Osteoblast (primary cell): ENCODE measurements around the gene UCK1. TPM values are rescaled to one million over a fixed set of nuclear protein-coding genes. Genes with fewer than 3 reads are reported as not detected.
A peak's percentile ranks its signal among the peaks of the same experiment; 100 is the strongest.

Experiments used
- DNase-seq: peaks from one replicate; pipeline ENCODE4 v3.0.0; 2011; ENCODE audit warnings: low spot score, mixed read lengths; ENCODE audit not compliant: insufficient read length; ENCODE audit errors: missing footprints
- H2AFZ ChIP-seq: 2 replicates; pipeline ENCODE4 v1.6.0; 2011; ENCODE audit warnings: mild to moderate bottlenecking, low read length
- H3K27ac ChIP-seq: 2 replicates; pipeline ENCODE4 v1.5.1; 2011; ENCODE audit warnings: mild to moderate bottlenecking, low read depth, low read length, moderate library complexity
- H3K27me3 ChIP-seq: 2 replicates; pipeline ENCODE4 v1.6.0; 2012; ENCODE audit warnings: mild to moderate bottlenecking, control low read depth, inconsistent platforms, low read length, moderate library complexity; ENCODE audit not compliant: insufficient read depth
- H3K36me3 ChIP-seq: 2 replicates; pipeline ENCODE4 v1.5.1; 2011; ENCODE audit warnings: mild to moderate bottlenecking, low read length, control low read depth, moderate library complexity; ENCODE audit not compliant: insufficient read depth
- H3K4me1 ChIP-seq: 2 replicates; pipeline ENCODE4 v1.5.1; 2011; ENCODE audit warnings: mild to moderate bottlenecking, low read length, control low read depth, moderate library complexity; ENCODE audit not compliant: insufficient read depth
- H3K4me2 ChIP-seq: 2 replicates; pipeline ENCODE4 v1.6.0; 2011; ENCODE audit warnings: mild to moderate bottlenecking, low read length; ENCODE audit not compliant: insufficient read depth
- H3K4me3 ChIP-seq: fragments of 200-600 bp; sonication (generic); 3 replicates; pipeline ENCODE4 v1.5.1; 2012; ENCODE audit warnings: mild to moderate bottlenecking, low read length, inconsistent platforms; ENCODE audit not compliant: insufficient read depth
- H3K79me2 ChIP-seq: 2 replicates; pipeline ENCODE4 v1.6.0; 2012; ENCODE audit warnings: mild to moderate bottlenecking, low read length, control low read depth, inconsistent platforms; ENCODE audit not compliant: insufficient read depth
- H3K9me3 ChIP-seq: 2 replicates; pipeline ENCODE4 v1.5.1; 2011; ENCODE audit warnings: low read depth, low read length, control low read depth
- H4K20me1 ChIP-seq: 2 replicates; pipeline ENCODE4 v1.6.0; 2012; ENCODE audit warnings: mild to moderate bottlenecking, low read length, control low read depth; ENCODE audit not compliant: insufficient read depth
- CTCF ChIP-seq: IDR thresholded peaks from 2 replicates; pipeline ENCODE4 v1.5.1; 2011; ENCODE audit warnings: mild to moderate bottlenecking, low read depth, low read length, moderate library complexity; ENCODE audit errors: extremely low read depth
- total RNA-seq: library from RNA; depleted of rRNA; stranded (reverse); fragments of >200 nt; gene quantifications from 2 replicates; pipeline ENCODE4 v1.2.3, GENCODE V29; 2012

The UCK1 gene
- total RNA-seq, 1 donor: 19.5 TPM

GRCh38 chr9:131503626-131504465 is 27.2 kb downstream of the UCK1 start:
- no peak for TF ChIP-seq CTCF
- H3K9me3 ChIP-seq: no peaks in the 10 kb centered on the region
- H3K36me3 ChIP-seq: peaks cover 26% of the 10 kb centered on the region
- H4K20me1 ChIP-seq: peaks cover 13% of the 10 kb centered on the region
- peaks cover 38% of the 10 kb centered on the region for H3K79me2 ChIP-seq
- peak; percentile 92 for DNase-seq
- peak overlapping the region; percentile 31 for H3K27ac ChIP-seq
- H2AFZ ChIP-seq: peak overlapping the region; percentile 67
- H3K27me3 ChIP-seq: no peaks in the 10 kb centered on the region
- peaks cover 15% of the 10 kb centered on the region for H3K4me1 ChIP-seq
- H3K4me2 ChIP-seq: peak overlapping the region; percentile 82
- peak overlapping the region; percentile 81 for H3K4me3 ChIP-seq

- no peak for TF ChIP-seq CTCF
- peak within 1 kb of the TSS; percentile 82 for H3K4me2 ChIP-seq
Measured at GRCh38 chr9:131502781-131503625, 28.1 kb downstream of the UCK1 start, which contains the start of gene POMT1. POMT1 (plus strand) TSS chr9:131502918; CDS start chr9:131504219, 1,301 bp downstream.

GRCh38 chr9:131500939-131501541 is 30.0 kb downstream of the UCK1 start:
- Histone ChIP-seq H3K9me3 (no peaks in the 10 kb centered on the region), H2AFZ (no peak overlapping the region), H4K20me1 (peaks cover 27% of the 10 kb centered on the region), H3K79me2 (peaks cover 27% of the 10 kb centered on the region), H3K4me2 (no peak overlapping the region), H3K4me3 (no peak overlapping the region), H3K27me3 (no peaks in the 10 kb centered on the region), H3K27ac (no peak overlapping the region), H3K36me3 (peaks cover 46% of the 10 kb centered on the region), H3K4me1 (peaks cover 15% of the 10 kb centered on the region)
- no peak for DNase-seq
- no peak for TF ChIP-seq CTCF

More at GRCh38 chr9:131502781-131503625, 28.1 kb downstream of the UCK1 start, which contains the start of gene POMT1:
- peak; percentile 100 for DNase-seq
- Histone ChIP-seq H3K4me1 (peaks cover 15% of the 10 kb centered on the region), H3K27ac (peak within 1 kb of the TSS; percentile 31), H4K20me1 (peaks cover 16% of the 10 kb centered on the region), H3K9me3 (no peaks in the 10 kb centered on the region), H3K79me2 (peaks cover 41% of the 10 kb centered on the region), H3K27me3 (no peaks in the 10 kb centered on the region), H3K36me3 (peaks cover 32% of the 10 kb centered on the region), H3K4me3 (peak within 1 kb of the TSS; percentile 81), H2AFZ (peak within 1 kb of the TSS; percentile 67)
